ENCODE results near the gene SCNN1A. TPM values are rescaled to one million over a fixed set of nuclear protein-coding genes. Genes with fewer than 3 reads are reported as not detected.

SCNN1A gene
- total RNA-seq, 1 donor from 2014 or later = 20.3 TPM

DNA sequence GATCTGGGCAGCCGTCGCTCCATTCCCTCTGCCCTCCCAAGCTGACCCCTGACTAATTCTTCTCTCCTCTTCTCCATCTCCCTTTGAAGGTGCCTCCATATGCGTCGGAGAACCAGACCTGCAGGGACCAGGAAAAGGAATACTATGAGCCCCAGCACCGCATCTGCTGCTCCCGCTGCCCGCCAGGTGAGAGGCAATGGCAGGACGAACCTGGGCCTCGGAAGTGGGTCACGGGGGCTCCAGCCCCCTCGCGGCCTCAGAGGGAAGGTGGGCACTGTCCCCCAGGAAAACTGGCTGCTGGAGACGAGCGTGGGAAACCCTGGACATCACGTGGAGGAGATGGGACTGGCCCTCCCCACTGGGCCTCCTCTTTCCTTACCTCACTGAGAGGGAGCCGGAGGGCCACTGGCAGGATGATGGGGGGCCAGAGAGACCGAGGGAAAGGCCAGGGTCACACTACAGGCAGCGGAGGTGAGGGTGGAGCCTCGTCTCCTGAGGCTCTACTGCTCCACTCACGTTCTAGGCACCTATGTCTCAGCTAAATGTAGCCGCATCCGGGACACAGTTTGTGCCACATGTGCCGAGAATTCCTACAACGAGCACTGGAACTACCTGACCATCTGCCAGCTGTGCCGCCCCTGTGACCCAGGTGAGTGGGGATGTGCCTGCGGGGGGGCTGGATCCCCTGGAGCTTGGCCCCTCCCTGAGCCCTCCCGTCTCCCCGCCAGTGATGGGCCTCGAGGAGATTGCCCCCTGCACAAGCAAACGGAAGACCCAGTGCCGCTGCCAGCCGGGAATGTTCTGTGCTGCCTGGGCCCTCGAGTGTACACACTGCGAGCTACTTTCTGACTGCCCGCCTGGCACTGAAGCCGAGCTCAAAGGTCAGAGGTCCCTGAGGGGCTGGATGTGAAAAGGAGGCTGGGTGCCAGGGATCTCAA lies 9.4 kb upstream of the SCNN1A start:
- Mint-ChIP-seq H3K27ac (peak overlapping the region; percentile 73), H3K4me3 (peak overlapping the region; percentile 65)
- no peak for DNase-seq (ENCODE audit: low spot score in 2 of 2, unreplicated experiment in 2 of 2)

DNA sequence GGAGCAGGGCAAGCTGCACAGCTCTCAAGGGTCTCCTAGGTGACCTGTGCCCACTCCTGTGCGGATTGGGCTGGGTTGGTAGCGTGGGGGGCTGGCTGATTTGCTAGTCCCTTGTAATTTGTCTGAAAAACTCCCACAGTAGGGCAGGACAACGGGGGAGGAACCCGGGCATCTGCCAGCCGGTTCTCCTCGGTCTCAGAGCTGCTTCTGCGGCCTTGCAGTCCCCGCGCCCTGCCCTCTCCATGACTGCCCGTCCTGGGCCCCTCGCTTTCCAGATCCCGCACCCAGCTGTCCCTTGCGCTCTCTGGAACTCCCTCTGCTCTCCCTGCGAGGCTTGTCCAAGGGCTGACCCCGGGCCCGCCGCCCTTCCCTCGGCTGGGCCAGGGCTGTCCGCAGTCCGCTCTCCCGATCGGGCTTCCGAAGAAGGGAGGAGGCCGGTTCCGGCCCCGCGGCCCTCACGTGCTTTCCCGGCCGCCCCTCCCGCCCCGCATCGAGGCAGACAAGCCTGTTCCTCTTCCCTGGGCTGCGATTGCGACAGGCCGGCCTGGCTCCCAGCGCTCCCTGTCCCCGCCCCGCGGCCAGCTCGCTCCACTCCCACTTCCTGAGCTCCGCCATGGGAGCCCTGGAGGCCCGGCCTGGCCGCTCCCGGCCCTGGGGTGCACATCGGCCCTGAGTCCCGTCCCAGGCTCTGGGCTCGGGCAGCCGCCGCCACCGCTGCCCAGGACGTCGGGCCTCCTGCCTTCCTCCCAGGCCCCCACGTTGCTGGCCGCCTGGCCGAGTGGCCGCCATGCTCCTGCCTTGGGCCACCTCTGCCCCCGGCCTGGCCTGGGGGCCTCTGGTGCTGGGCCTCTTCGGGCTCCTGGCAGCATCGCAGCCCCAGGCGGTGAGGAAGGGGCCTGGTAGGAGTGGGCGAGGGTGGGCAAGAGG lies 8.5 kb upstream of the SCNN1A start, which contains the start of gene LTBR:
Gene LTBR, plus strand, starts transcription at position 591 of the 927 bp plus-strand sequence. Its CDS starts 197 bp downstream, at position 788.
- no peaks in the 10 kb centered on the region for H3K27me3 Mint-ChIP-seq (ENCODE audit: low read depth)
- DNase-seq (ENCODE audit: low spot score in 2 of 2, unreplicated experiment in 2 of 2) = peak; percentile 82 to 87
- peaks cover 27% of the 10 kb centered on the region for H3K4me1 Mint-ChIP-seq
- H3K27ac Mint-ChIP-seq = peak within 1 kb of the TSS; percentile 86
- no peaks in the 10 kb centered on the region for H3K9me3 Mint-ChIP-seq
- H3K36me3 Mint-ChIP-seq = peaks cover 16% of the 10 kb centered on the region
- TF ChIP-seq, protein P1, sequence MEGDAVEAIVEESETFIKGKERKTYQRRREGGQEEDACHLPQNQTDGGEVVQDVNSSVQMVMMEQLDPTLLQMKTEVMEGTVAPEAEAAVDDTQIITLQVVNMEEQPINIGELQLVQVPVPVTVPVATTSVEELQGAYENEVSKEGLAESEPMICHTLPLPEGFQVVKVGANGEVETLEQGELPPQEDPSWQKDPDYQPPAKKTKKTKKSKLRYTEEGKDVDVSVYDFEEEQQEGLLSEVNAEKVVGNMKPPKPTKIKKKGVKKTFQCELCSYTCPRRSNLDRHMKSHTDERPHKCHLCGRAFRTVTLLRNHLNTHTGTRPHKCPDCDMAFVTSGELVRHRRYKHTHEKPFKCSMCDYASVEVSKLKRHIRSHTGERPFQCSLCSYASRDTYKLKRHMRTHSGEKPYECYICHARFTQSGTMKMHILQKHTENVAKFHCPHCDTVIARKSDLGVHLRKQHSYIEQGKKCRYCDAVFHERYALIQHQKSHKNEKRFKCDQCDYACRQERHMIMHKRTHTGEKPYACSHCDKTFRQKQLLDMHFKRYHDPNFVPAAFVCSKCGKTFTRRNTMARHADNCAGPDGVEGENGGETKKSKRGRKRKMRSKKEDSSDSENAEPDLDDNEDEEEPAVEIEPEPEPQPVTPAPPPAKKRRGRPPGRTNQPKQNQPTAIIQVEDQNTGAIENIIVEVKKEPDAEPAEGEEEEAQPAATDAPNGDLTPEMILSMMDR (IDR thresholded peaks at IDR 0.05; ENCODE audit: unreplicated experiment) = no peak
- H3K4me3 Mint-ChIP-seq = peak within 1 kb of the TSS; percentile 65

More for the DNA sequence above, 9.4 kb upstream of the SCNN1A start:
- Mint-ChIP-seq H3K4me1 (peaks cover 22% of the 10 kb centered on the region), H3K9me3 (no peaks in the 10 kb centered on the region), H3K36me3 (peaks cover 18% of the 10 kb centered on the region), H3K27me3 (ENCODE audit: low read depth) (no peaks in the 10 kb centered on the region)
- TF ChIP-seq, protein P1 (IDR thresholded peaks at IDR 0.05; ENCODE audit: unreplicated experiment) = no peak

DNA sequence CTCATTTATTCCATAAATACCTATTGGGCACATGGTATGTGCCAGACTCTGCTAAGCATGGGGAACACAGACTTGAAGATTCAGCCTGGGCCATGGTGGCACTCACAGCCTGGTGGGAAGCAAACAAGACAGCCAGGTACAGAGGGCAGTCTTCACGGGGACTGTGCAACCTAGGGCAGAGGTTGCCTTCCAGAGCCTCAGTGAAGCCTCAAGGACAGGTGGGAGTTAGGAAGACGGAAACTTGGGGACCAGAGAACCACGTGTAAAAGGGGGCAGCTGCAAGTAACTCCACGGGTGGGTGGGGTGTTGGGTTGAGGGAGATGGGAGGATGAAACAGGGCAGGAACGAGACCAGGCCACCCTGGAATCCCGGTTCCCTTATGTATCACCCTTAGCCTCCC lies 7.6 kb upstream of the SCNN1A start:
- Mint-ChIP-seq H3K9me3 (no peaks in the 10 kb centered on the region), H3K27me3 (ENCODE audit: low read depth) (no peaks in the 10 kb centered on the region), H3K36me3 (peaks cover 11% of the 10 kb centered on the region), H3K4me1 (peaks cover 27% of the 10 kb centered on the region), H3K4me3 (peak overlapping the region; percentile 37), H3K27ac (peak overlapping the region; percentile 82)
- DNase-seq (ENCODE audit: low spot score in 2 of 2, unreplicated experiment in 2 of 2) = no peak
- TF ChIP-seq, protein P1 (IDR thresholded peaks at IDR 0.05; ENCODE audit: unreplicated experiment) = no peak

DNA sequence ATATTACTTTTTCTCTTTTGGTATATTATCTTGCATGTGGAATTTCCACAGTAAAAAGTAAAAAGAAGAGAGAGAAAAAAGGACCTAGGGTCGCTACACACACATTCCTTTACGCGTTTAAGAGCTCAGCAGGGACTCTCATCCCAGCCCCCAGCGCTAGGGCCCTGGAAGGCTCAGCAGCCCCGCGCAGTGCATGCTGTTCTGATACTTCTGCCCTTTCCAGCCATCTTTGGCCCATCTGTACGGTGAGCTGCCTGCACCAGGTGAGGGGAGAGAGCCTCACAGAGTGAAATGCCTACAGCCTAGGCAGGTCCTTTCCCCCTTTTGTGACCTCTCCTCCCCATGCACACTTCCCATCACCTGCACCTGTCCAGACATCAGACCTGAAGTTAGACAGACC lies 7.0 kb upstream of the SCNN1A start:
- H3K4me3 Mint-ChIP-seq = no peak overlapping the region
- no peaks in the 10 kb centered on the region for H3K9me3 Mint-ChIP-seq
- peak overlapping the region; percentile 82 for H3K27ac Mint-ChIP-seq
- TF ChIP-seq, protein P1 (IDR thresholded peaks at IDR 0.05; ENCODE audit: unreplicated experiment) = no peak
- peaks cover 31% of the 10 kb centered on the region for H3K4me1 Mint-ChIP-seq
- DNase-seq (ENCODE audit: low spot score in 2 of 2, unreplicated experiment in 2 of 2) = no peak
- H3K27me3 Mint-ChIP-seq (ENCODE audit: low read depth) = no peaks in the 10 kb centered on the region
- peaks cover 10% of the 10 kb centered on the region for H3K36me3 Mint-ChIP-seq

All from mesothelial cell of epicardium (in vitro differentiated cells).